NCI-H128 (cell line): ENCODE measurements around the gene CR2.
"Not testable (repeated sequence)": the region's sequence is repeated elsewhere in the genome, so short reads cannot be mapped to it uniquely, and the experiment has no call there.

ENCODE experiments used
- DNase-seq: peaks from one replicate; lab custom pipeline; 2025; ENCODE audit not compliant: unreplicated experiment; lab: John Stamatoyannopoulos, UW

Gene CR2

GRCh38 chr1:207454046-207454964 is at the start of gene CR2:
Gene CR2 (plus strand): TSS chr1:207454328. CDS start chr1:207454419, 91 bp downstream.
- DNase-seq: peak; percentile 10

- no peak for DNase-seq
Observed at GRCh38 chr1:207404849-207405525, 49.1 kb upstream of the CR2 start.

- DNase-seq: no peak
Observed at GRCh38 chr1:207405814-207406213, 48.3 kb upstream of the CR2 start.

- no peak for DNase-seq
Observed at GRCh38 chr1:207407655-207408260, 46.4 kb upstream of the CR2 start.

GRCh38 chr1:207412845-207413244 is 41.3 kb upstream of the CR2 start:
- DNase-seq: no peak

- no peak for DNase-seq
Observed at GRCh38 chr1:207414606-207415108, 39.5 kb upstream of the CR2 start.

GRCh38 chr1:207417076-207417475 is 37.1 kb upstream of the CR2 start:
- DNase-seq: no peak

GRCh38 chr1:207418351-207418750 is 35.8 kb upstream of the CR2 start:
- DNase-seq: no peak

GRCh38 chr1:207420109-207420508 is 34.0 kb upstream of the CR2 start:
- DNase-seq: no peak

GRCh38 chr1:207421078-207421477 is 33.0 kb upstream of the CR2 start:
- no peak for DNase-seq

- DNase-seq: no peak
Observed at GRCh38 chr1:207423560-207424292, 30.4 kb upstream of the CR2 start.

- DNase-seq: no peak
Observed at GRCh38 chr1:207424570-207425131, 29.5 kb upstream of the CR2 start.

- DNase-seq: no peak
Observed at GRCh38 chr1:207427832-207428585, 26.1 kb upstream of the CR2 start.

- DNase-seq: no peak
Observed at GRCh38 chr1:207428783-207429182, 25.3 kb upstream of the CR2 start.

GRCh38 chr1:207429963-207430362 is 24.2 kb upstream of the CR2 start:
- DNase-seq: no peak

- no peak for DNase-seq
Observed at GRCh38 chr1:207430602-207431001, 23.5 kb upstream of the CR2 start.

- DNase-seq: no peak
Observed at GRCh38 chr1:207431508-207431907, 22.6 kb upstream of the CR2 start.

GRCh38 chr1:207433435-207433834 is 20.7 kb upstream of the CR2 start:
- DNase-seq: no peak

- not testable (repeated sequence) for DNase-seq
Observed at GRCh38 chr1:207436746-207437145, 17.4 kb upstream of the CR2 start.

GRCh38 chr1:207440626-207441025 is 13.5 kb upstream of the CR2 start:
- no peak for DNase-seq
